Stimulated activated CD4-positive, alpha-beta T cell treated with anti-CD3 and anti-CD28 coated beads, Interleukin-2, amount 100 ng/mL, for 4 hours (primary cell): ENCODE results near the gene TMEM131L.
"Not testable (repeated sequence)": the region's sequence is repeated elsewhere in the genome, so short reads cannot be mapped to it uniquely, and the experiment has no call there.

Experiments used
- DNase-seq: peaks from one replicate; pipeline ENCODE4 v3.0.0-alpha.2; 2020; ENCODE audit warnings: low read depth

Gene TMEM131L

GRCh38 chr4:153655002-153655541 lies 188.9 kb downstream of the TMEM131L start:
- no peak for DNase-seq

GRCh38 chr4:153655928-153656327 lies 189.8 kb downstream of the TMEM131L start:
- DNase-seq: no peak

GRCh38 chr4:153661215-153661822 lies 195.2 kb downstream of the TMEM131L start:
- no peak for DNase-seq

GRCh38 chr4:153661908-153662307 lies 195.7 kb downstream of the TMEM131L start:
- DNase-seq: no peak

- no peak for DNase-seq
These were observed 197.5 kb downstream of the TMEM131L start for GRCh38 chr4:153663667-153664066.

- DNase-seq: not testable (repeated sequence)
These were observed 200.3 kb downstream of the TMEM131L start for GRCh38 chr4:153666505-153666904.

GRCh38 chr4:153668647-153669046 lies 202.5 kb downstream of the TMEM131L start:
- no peak for DNase-seq

- no peak for DNase-seq
These were observed 203.7 kb downstream of the TMEM131L start for GRCh38 chr4:153669838-153670237.

- DNase-seq: no peak
These were observed 210.3 kb downstream of the TMEM131L start for GRCh38 chr4:153676486-153676885.

GRCh38 chr4:153676984-153677383 lies 210.8 kb downstream of the TMEM131L start:
- no peak for DNase-seq

GRCh38 chr4:153679486-153679885 lies 213.3 kb downstream of the TMEM131L start:
- DNase-seq: no peak

GRCh38 chr4:153683763-153684181 lies 217.6 kb downstream of the TMEM131L start:
- DNase-seq: no peak

GRCh38 chr4:153684182-153684970 lies 218.2 kb downstream of the TMEM131L start, which contains the start of gene TLR2:
Gene TLR2 (plus strand): TSS chr4:153684280. CDS start chr4:153702908, 18,628 bp downstream.
- DNase-seq: peak; percentile 69

GRCh38 chr4:153684971-153685371 lies 218.8 kb downstream of the TMEM131L start:
- no peak for DNase-seq
